Panc1 (cell line): ENCODE results near the gene CCDC85A.

ENCODE experiments used
- CTCF ChIP-seq: fragments of 450-650 bp; IDR thresholded peaks from 2 replicates; pipeline ENCODE4 v1.5.1; 2017; ENCODE audit warnings: mild to moderate bottlenecking
- POLR2AphosphoS5 ChIP-seq: IDR thresholded peaks from 2 replicates; pipeline ENCODE4 v1.6.1; 2012; ENCODE audit warnings: mild to moderate bottlenecking, low read depth, low read length, moderate library complexity

- no peak for TF ChIP-seq CTCF
- TF ChIP-seq POLR2AphosphoS5: no peak
Observed at GRCh38 chr2:56222481-56222880, 38.7 kb downstream of the CCDC85A start.
